Measurements from ENCODE around the gene GPR137B.
"Not testable (repeated sequence)": the region's sequence is repeated elsewhere in the genome, so short reads cannot be mapped to it uniquely, and the experiment has no call there.

DNA sequence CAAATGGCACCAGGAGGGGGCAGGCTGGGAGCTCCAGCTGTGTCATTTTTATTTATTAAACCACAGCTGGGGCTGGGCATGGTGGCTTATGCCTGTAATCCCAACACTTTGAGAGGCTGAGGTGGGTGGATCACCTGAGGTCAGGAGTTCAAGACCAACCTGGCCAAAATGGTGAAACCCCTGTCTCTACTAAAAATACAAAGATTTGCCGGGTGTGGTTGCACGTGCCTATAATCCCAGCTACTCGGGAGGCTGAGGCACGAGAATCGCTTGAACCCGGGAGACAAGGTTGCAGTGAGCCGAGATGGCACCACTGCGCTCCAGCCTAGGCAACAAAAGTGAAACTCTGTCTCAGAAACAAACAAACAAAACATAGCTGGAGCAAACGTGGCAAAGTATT is 15.7 kb downstream of the GPR137B start:
- TF ChIP-seq, protein P1, sequence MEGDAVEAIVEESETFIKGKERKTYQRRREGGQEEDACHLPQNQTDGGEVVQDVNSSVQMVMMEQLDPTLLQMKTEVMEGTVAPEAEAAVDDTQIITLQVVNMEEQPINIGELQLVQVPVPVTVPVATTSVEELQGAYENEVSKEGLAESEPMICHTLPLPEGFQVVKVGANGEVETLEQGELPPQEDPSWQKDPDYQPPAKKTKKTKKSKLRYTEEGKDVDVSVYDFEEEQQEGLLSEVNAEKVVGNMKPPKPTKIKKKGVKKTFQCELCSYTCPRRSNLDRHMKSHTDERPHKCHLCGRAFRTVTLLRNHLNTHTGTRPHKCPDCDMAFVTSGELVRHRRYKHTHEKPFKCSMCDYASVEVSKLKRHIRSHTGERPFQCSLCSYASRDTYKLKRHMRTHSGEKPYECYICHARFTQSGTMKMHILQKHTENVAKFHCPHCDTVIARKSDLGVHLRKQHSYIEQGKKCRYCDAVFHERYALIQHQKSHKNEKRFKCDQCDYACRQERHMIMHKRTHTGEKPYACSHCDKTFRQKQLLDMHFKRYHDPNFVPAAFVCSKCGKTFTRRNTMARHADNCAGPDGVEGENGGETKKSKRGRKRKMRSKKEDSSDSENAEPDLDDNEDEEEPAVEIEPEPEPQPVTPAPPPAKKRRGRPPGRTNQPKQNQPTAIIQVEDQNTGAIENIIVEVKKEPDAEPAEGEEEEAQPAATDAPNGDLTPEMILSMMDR (IDR thresholded peaks at IDR 0.05): not testable (repeated sequence)
- TF ChIP-seq POLR2A (IDR thresholded peaks at IDR 0.05): not testable (repeated sequence)
